ENCODE results near the gene LILRB3. TPM values are rescaled to one million over a fixed set of nuclear protein-coding genes. Genes with fewer than 3 reads are reported as not detected.
"Not testable (repeated sequence)": the region's sequence is repeated elsewhere in the genome, so short reads cannot be mapped to it uniquely, and the experiment has no call there.

The LILRB3 gene
- total and polyA plus RNA-seq, 7 donors: 4.2 to 19.3 (median 12.5) TPM

DNA sequence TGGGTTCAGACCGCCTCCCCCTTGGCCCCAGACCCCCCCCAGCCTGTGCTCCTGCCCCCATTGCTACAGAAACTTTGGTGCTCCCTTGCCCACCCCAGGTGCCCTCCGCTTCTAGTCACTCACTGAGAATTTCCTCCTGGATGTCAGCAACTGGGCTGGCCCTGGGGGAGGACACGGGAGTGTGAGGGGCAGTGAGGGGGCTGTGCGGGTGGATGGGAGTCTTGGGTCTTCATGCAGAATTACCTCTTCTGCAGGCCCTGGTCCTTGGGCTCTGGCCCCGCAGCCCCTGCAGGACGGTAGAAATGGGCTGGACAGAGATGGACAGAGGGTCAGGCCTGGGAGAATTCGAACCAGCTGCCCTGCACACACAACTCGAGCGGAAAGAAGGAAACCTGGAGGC lies 29.4 kb upstream of the LILRB3 start:
- 77 to 80% methylated on average over 9 of the region's 9 CpGs for WGBS, 2 donors
- no peaks in the 10 kb centered on the region for H3K9me3 ChIP-seq
- no peaks in the 10 kb centered on the region for H3K4me1 ChIP-seq
- H3K4me3 ChIP-seq: no peak overlapping the region
- H3K27ac ChIP-seq: no peak overlapping the region
- peak; percentile 45 for DNase-seq
- intact Hi-C loops (cut with DNase I): no loop called here
- TF ChIP-seq CTCF (IDR thresholded peaks at IDR 0.05) (no peak), POLR2AphosphoS5 (IDR thresholded peaks at IDR 0.05) (no peak), POLR2A (IDR thresholded peaks at IDR 0.05) (no peak), EP300 (IDR thresholded peaks at IDR 0.05) (no peak)
- H3K36me3 ChIP-seq: no peaks in the 10 kb centered on the region
- H3K27me3 ChIP-seq: peaks cover 8 to 54% (median 20%) of the 10 kb centered on the region in 3 donors

GRCh38 chr19:54248016-54248601 lies 25.3 kb upstream of the LILRB3 start:
- 55 to 70% methylated on average over 8 of the region's 8 CpGs for WGBS, 2 donors
- no peaks in the 10 kb centered on the region for H3K9me3 ChIP-seq
- no peaks in the 10 kb centered on the region for H3K4me1 ChIP-seq
- H3K4me3 ChIP-seq: no peak overlapping the region
- no peaks in the 10 kb centered on the region for H3K36me3 ChIP-seq
- H3K27me3 ChIP-seq: peaks cover 0 to 20% (median 5%) of the 10 kb centered on the region in 3 donors
- peak; percentile 71 for DNase-seq
- H3K27ac ChIP-seq: no peak overlapping the region
- TF ChIP-seq POLR2A (IDR thresholded peaks at IDR 0.05): no peak
- TF ChIP-seq POLR2AphosphoS5 (IDR thresholded peaks at IDR 0.05): peak in 1 of 4 donors; percentile 47
- intact Hi-C loops (cut with DNase I): no loop called here

- peak overlapping the region in 1 of 4 donors; percentile 28 for H3K27ac ChIP-seq
- no peaks in the 10 kb centered on the region for H3K36me3 ChIP-seq
- 80 to 81% methylated on average over 20 of the region's 20 CpGs for WGBS, 2 donors
- no peaks in the 10 kb centered on the region for H3K9me3 ChIP-seq
- no peaks in the 10 kb centered on the region for H3K4me1 ChIP-seq
- intact Hi-C loops (cut with DNase I): loop anchor here (2.0 kb wide), 1 partner anchor 25 kb away; the partner anchor contains the start of gene LILRB3
- H3K27me3 ChIP-seq: peaks cover 0 to 15% (median 5%) of the 10 kb centered on the region in 3 donors
- no peak overlapping the region for H3K4me3 ChIP-seq
- no peak for DNase-seq
- TF ChIP-seq POLR2AphosphoS5 (IDR thresholded peaks at IDR 0.05) (no peak), EP300 (IDR thresholded peaks at IDR 0.05) (no peak), CTCF (IDR thresholded peaks at IDR 0.05) (no peak), POLR2A (IDR thresholded peaks at IDR 0.05) (no peak)
These were observed 24.5 kb upstream of the LILRB3 start for GRCh38 chr19:54247106-54247930.

DNA sequence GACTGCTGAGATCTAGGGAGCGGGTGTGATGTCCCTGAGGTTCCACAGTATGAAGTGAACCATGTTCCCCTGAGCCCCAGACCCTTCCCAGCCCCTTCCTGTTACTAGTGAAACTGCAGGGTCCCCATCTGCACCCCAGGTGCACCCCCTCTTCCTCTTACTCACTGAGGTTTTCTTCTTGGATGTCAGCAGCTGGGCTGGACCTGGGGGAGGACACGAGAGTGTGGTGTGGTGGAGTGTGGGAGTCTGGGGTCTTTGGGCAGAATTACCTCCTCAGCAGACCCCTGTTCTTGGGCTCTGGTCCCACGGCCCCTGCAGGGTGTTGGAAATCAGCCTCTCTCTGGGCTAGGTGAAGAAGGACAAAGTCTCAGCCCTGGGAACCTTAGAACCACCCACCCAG lies 23.1 kb upstream of the LILRB3 start:
- Histone ChIP-seq H3K27me3 (peaks cover 0 to 12% (median 5%) of the 10 kb centered on the region in 3 donors), H3K27ac (no peak overlapping the region), H3K36me3 (no peaks in the 10 kb centered on the region), H3K4me3 (no peak overlapping the region), H3K4me1 (no peaks in the 10 kb centered on the region), H3K9me3 (no peaks in the 10 kb centered on the region)
- DNase-seq: no peak
- WGBS, 2 donors: 58 to 71% methylated on average over 3 of the region's 3 CpGs
- intact Hi-C loops (cut with DNase I): loop anchor here (2.0 kb wide), 1 partner anchor 23 kb away; the partner anchor contains the start of gene LILRB3
- TF ChIP-seq EP300 (IDR thresholded peaks at IDR 0.05) (no peak), CTCF (IDR thresholded peaks at IDR 0.05) (no peak), POLR2A (IDR thresholded peaks at IDR 0.05) (no peak), POLR2AphosphoS5 (IDR thresholded peaks at IDR 0.05) (no peak)

DNA sequence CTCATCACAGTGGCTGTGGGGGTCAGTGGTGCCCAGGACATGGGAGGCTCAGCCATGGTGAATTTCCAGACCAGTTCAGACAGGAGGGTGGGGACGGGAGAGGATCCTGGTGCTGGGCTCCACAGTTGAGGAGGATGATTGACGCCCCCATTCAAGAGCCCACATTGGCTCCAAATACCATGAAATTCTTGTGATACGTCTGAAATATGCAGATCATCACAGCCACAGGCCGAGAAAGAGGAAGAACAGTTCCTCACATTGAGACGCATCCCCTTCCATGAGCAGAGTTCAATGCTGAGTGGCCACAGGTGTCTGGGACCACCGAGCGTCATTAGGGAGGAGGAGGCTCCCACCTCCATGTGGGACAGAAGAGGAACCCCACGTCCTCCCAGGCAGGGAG lies 21.0 kb upstream of the LILRB3 start:
- intact Hi-C loops (cut with DNase I): not testable (repeated sequence)
- 56 to 68% methylated on average over 5 to 7 of the region's 8 CpGs for WGBS, 2 donors

DNA sequence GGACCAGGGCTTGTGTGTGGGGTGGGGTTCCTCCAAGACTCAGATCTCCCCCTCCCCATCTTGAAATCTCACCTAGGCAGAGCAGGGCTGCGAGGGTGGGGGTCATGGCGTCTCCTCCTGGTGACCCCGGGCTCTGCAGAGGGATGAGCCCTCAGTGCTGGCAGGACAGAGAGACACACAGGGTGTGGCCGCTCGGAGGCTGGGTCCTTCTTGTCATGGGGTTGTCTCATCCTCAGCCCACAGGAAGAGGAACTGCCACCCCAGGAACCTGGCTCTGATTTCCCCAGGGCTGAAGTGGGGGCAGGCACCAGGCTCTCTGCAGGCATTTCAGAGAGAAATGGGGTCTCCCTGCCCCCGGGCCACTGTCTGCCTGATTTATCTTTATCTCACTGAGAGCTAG lies 19.8 kb upstream of the LILRB3 start, which contains the start of gene LILRA6:
TSS of gene LILRA6 (minus strand) at position 145 of the 400 bp plus-strand sequence.
- DNase-seq: peak; percentile 60
- intact Hi-C loops (cut with DNase I): not testable (repeated sequence)

More for the DNA sequence above, 21.0 kb upstream of the LILRB3 start:
- not testable (repeated sequence) for H3K4me1 ChIP-seq, H3K9me3 ChIP-seq, H3K4me3 ChIP-seq, H3K36me3 ChIP-seq, H3K27ac ChIP-seq, DNase-seq
- H3K27me3 ChIP-seq: peaks cover 0 to 13% (median 12%) of the 10 kb centered on the region in 3 donors

GRCh38 chr19:54242234-54242633 lies 19.4 kb upstream of the LILRB3 start:
- H3K9me3 ChIP-seq; intact Hi-C loops (cut with DNase I); H3K4me1 ChIP-seq; H3K27me3 ChIP-seq; H3K27ac ChIP-seq; DNase-seq; H3K36me3 ChIP-seq; H3K4me3 ChIP-seq: not testable (repeated sequence)
- 61 to 70% methylated on average over 4 of the region's 4 CpGs for WGBS, 2 donors

More for the DNA sequence above, 19.8 kb upstream of the LILRB3 start, which contains the start of gene LILRA6:
- not testable (repeated sequence) for H3K27ac ChIP-seq, H3K36me3 ChIP-seq, H3K4me3 ChIP-seq, H3K4me1 ChIP-seq, H3K9me3 ChIP-seq
- WGBS, 2 donors: 45 to 61% methylated on average over 6 of the region's 6 CpGs
- peaks cover 0 to 13% (median 4%) of the 10 kb centered on the region in 3 donors for H3K27me3 ChIP-seq

GRCh38 chr19:54240372-54241336 lies 17.8 kb upstream of the LILRB3 start:
- H3K4me3 ChIP-seq; intact Hi-C loops (cut with DNase I); H3K27me3 ChIP-seq; H3K36me3 ChIP-seq; H3K27ac ChIP-seq; H3K9me3 ChIP-seq; H3K4me1 ChIP-seq: not testable (repeated sequence)
- WGBS, 2 donors: 59 to 71% methylated on average over 19 of the region's 22 CpGs
- peak; percentile 46 for DNase-seq

Data from sigmoid colon (tissue), 7 donors.